Gastrocnemius medialis (tissue), 4 donors: ENCODE measurements around the gene PARP12. TPM values are rescaled to one million over a fixed set of nuclear protein-coding genes. Genes with fewer than 3 reads are reported as not detected.

Experiments
- ATAC-seq, 2 donors: fragments of 150-250 bp; one replicate each; pipeline ENCODE4 v1.9.1; 2016
- DNase-seq, 2 donors: peaks; one replicate each; pipeline ENCODE4 v3.0.0-alpha.2; 2019
- H3K27ac ChIP-seq, 4 donors: fragments of 200-600 bp; sonication (generic); 1 replicate in 1 of 4; 2 replicates in 3 of 4; pipeline ENCODE4 v1.5.1; 2016 to 2018; ENCODE audit warnings: mild to moderate bottlenecking in 2 of 4, moderate library complexity in 1 of 4
- H3K27me3 ChIP-seq, 3 donors: fragments of 200-600 bp; sonication (generic) in 2 of 3; 1 replicate in 1 of 3; 2 replicates in 2 of 3; pipeline versions ENCODE4 v1.5.1 to v1.6.0; 2016 to 2019; ENCODE audit warnings: mild to moderate bottlenecking in 1 of 3, moderate library complexity in 1 of 3
- H3K36me3 ChIP-seq, 2 donors: fragments of 200-600 bp; sonication (generic) in 1 of 2; one replicate each; pipeline ENCODE4 v1.5.1; 2017 to 2018
- H3K4me1 ChIP-seq, 2 donors: fragments of 200-600 bp; sonication (generic) in 1 of 2; one replicate each; pipeline ENCODE4 v1.5.1; 2016 to 2017; ENCODE audit warnings: mild to moderate bottlenecking in 2 of 2
- H3K4me3 ChIP-seq, 4 donors: fragments of 200-600 bp; sonication (generic) in 3 of 4; 1 replicate in 1 of 4; 2 replicates in 3 of 4; pipeline ENCODE4 v1.5.1; 2016 to 2019; ENCODE audit warnings: mild to moderate bottlenecking in 2 of 4
- H3K9me3 ChIP-seq, 3 donors: fragments of 200-600 bp; sonication (generic) in 2 of 3; 1 replicate in 1 of 3; 2 replicates in 2 of 3; pipeline ENCODE4 v1.5.1; 2016 to 2019
- CTCF ChIP-seq, 5 experiments: fragments of 450-650 bp in 3 of 5; fragments of 200-600 bp in 2 of 5; sonication (generic) in 2 of 5; IDR thresholded peaks in 4 of 5; conservative IDR thresholded peaks in 1 of 5; 1 replicate in 4 of 5; 2 replicates in 1 of 5; pipeline ENCODE4 v1.5.1; 2016 to 2019; ENCODE audit warnings: antibody characterized with exemption in 5 of 5, mild to moderate bottlenecking in 3 of 5, moderate library complexity in 3 of 5
- POLR2A ChIP-seq, 2 donors: fragments of 450-650 bp; IDR thresholded peaks; one replicate each; pipeline ENCODE4 v1.6.1; 2017; ENCODE audit warnings: antibody characterized with exemption in 2 of 2, mild to moderate bottlenecking in 2 of 2, moderate library complexity in 2 of 2
- in situ Hi-C, 4 donors: fragments of 200-750 bp; cut with MboI; loops; one replicate each; pipeline versions ENCODE4 v1.15.0 to v1.8.0; 2017; ENCODE audit warnings: low sequenced_read_pairs in 4 of 4
- intact Hi-C: fragments of 100-400 bp; cut with DNase I; formaldehyde crosslinking; loops from one replicate; pipeline ENCODE4 v1.15.1; 2023; ENCODE audit warnings: low total_unique reads
- total RNA-seq, 4 donors: library from RNA; depleted of rRNA; stranded (reverse); fragments of >200 nt; gene quantifications; one replicate each; pipeline versions ENCODE4 v1.1.0 to v1.2.3, GENCODE V29; 2016

The PARP12 gene
- total RNA-seq, 4 donors from 2014 or later = 4.3 to 12.7 (median 4.9) TPM

GRCh38 chr7:140005754-140006503, 56.8 kb downstream of the PARP12 start:
- in situ Hi-C loops = loop anchor here (10.0 kb wide), 3 partner anchors 231 to 511 kb away; partner anchors contain the start of gene HIPK2 (in 3 of the 4)
- H3K4me3 ChIP-seq = no peak overlapping the region
- no peaks in the 10 kb centered on the region for H3K36me3 ChIP-seq
- H3K27ac ChIP-seq = no peak overlapping the region
- H3K27me3 ChIP-seq = no peaks in the 10 kb centered on the region
- H3K9me3 ChIP-seq = no peaks in the 10 kb centered on the region
- intact Hi-C loops = loop anchor here (10.0 kb wide), 1 partner anchor 391 kb away; no protein-coding TSS in a partner anchor
- DNase-seq = no peak
- TF ChIP-seq POLR2A (IDR thresholded peaks at IDR 0.05) = no peak
- no peak for TF ChIP-seq CTCF (IDR thresholded peaks at IDR 0.05 in 4 of 5, conservative IDR thresholded peaks at IDR 0.05 in 1 of 5)
- ATAC-seq = no peak
- H3K4me1 ChIP-seq = no peaks in the 10 kb centered on the region

- ATAC-seq = no peak
- no peak for DNase-seq
- Histone ChIP-seq H3K4me1 (no peaks in the 10 kb centered on the region), H3K9me3 (no peaks in the 10 kb centered on the region), H3K27ac (no peak overlapping the region), H3K27me3 (no peaks in the 10 kb centered on the region), H3K36me3 (no peaks in the 10 kb centered on the region), H3K4me3 (no peak overlapping the region)
- intact Hi-C loops (loop anchor here (10.0 kb wide), 1 partner anchor 391 kb away; no protein-coding TSS in a partner anchor), in situ Hi-C loops (loop anchor here (10.0 kb wide), 3 partner anchors 231 to 511 kb away; partner anchors contain the start of gene HIPK2 (in 3 of the 4))
- TF ChIP-seq CTCF (IDR thresholded peaks at IDR 0.05 in 4 of 5, conservative IDR thresholded peaks at IDR 0.05 in 1 of 5) (no peak), POLR2A (IDR thresholded peaks at IDR 0.05) (no peak)
These were observed 57.4 kb downstream of the PARP12 start for GRCh38 chr7:140005341-140005740.

GRCh38 chr7:140004672-140005071, 58.1 kb downstream of the PARP12 start:
- TF ChIP-seq POLR2A (IDR thresholded peaks at IDR 0.05) (no peak), CTCF (IDR thresholded peaks at IDR 0.05 in 4 of 5, conservative IDR thresholded peaks at IDR 0.05 in 1 of 5) (no peak)
- Histone ChIP-seq H3K27me3 (no peaks in the 10 kb centered on the region), H3K9me3 (no peaks in the 10 kb centered on the region), H3K4me3 (no peak overlapping the region), H3K4me1 (no peaks in the 10 kb centered on the region), H3K27ac (no peak overlapping the region), H3K36me3 (no peaks in the 10 kb centered on the region)
- in situ Hi-C loops (loop anchor here (5.0 to 10.0 kb wide), 6 partner anchors 230 to 510 kb away; partner anchors contain the start of gene HIPK2 (in 3 of the 4)), intact Hi-C loops (loop anchor here (5.0 to 10.0 kb wide), 2 partner anchors 227 to 390 kb away; partner anchors contain the start of gene HIPK2)
- DNase-seq (no peak), ATAC-seq (no peak)

GRCh38 chr7:140003913-140004382, 58.8 kb downstream of the PARP12 start:
- in situ Hi-C loops = loop anchor here (5.0 to 10.0 kb wide), 6 partner anchors 229 to 509 kb away; partner anchors contain the start of gene HIPK2 (in 3 of the 4)
- no peaks in the 10 kb centered on the region for H3K36me3 ChIP-seq
- intact Hi-C loops = loop anchor here (2.0 to 10.0 kb wide), 3 partner anchors 227 to 505 kb away; partner anchors contain the start of gene HIPK2
- ATAC-seq (no peak), DNase-seq (no peak)
- H3K4me1 ChIP-seq = no peaks in the 10 kb centered on the region
- no peak overlapping the region for H3K27ac ChIP-seq
- no peaks in the 10 kb centered on the region for H3K27me3 ChIP-seq
- H3K9me3 ChIP-seq = no peaks in the 10 kb centered on the region
- H3K4me3 ChIP-seq = no peak overlapping the region
- TF ChIP-seq POLR2A (IDR thresholded peaks at IDR 0.05) = no peak
- peak in 4 of 5 experiments; percentile 16 to 42 (median 26) for TF ChIP-seq CTCF (IDR thresholded peaks at IDR 0.05 in 4 of 5, conservative IDR thresholded peaks at IDR 0.05 in 1 of 5)
